Lung (tissue), 16 donors: ENCODE measurements around the gene PRR20G. TPM values are rescaled to one million over a fixed set of nuclear protein-coding genes. Genes with fewer than 3 reads are reported as not detected.

ENCODE experiments used
- ATAC-seq: fragments of 200-7000 bp; cut with Tn5 transposase; one replicate; pipeline ENCODE4 v1.9.1; 2020; ENCODE audit warnings: moderate number of reproducible peaks; ENCODE audit not compliant: insufficient read depth, low FRiP score
- DNase-seq, 3 donors: peaks; one replicate each; pipeline ENCODE4 v3.0.0-alpha.2; 2013 to 2017
- H3K27ac ChIP-seq, 2 donors: one replicate each; pipeline ENCODE4 v1.5.1; 2013; ENCODE audit warnings: mild to moderate bottlenecking in 2 of 2, moderate library complexity in 2 of 2, control low read depth in 1 of 2, inconsistent platforms in 1 of 2, low read depth in 1 of 2, low read length in 1 of 2
- H3K27me3 ChIP-seq, 3 donors: one replicate each; pipeline ENCODE4 v1.5.1; 2013; ENCODE audit warnings: low read length in 2 of 3; ENCODE audit not compliant: control insufficient read depth in 3 of 3, insufficient read depth in 3 of 3
- H3K36me3 ChIP-seq, 4 donors: one replicate each; pipeline ENCODE4 v1.5.1; 2013; ENCODE audit warnings: low read length in 4 of 4, mild to moderate bottlenecking in 1 of 4, moderate library complexity in 1 of 4; ENCODE audit not compliant: control insufficient read depth in 4 of 4, insufficient read depth in 4 of 4
- H3K4me1 ChIP-seq, 5 donors: one replicate each; pipeline ENCODE4 v1.5.1; 2013; ENCODE audit warnings: low read length in 5 of 5, mild to moderate bottlenecking in 2 of 5, moderate library complexity in 1 of 5; ENCODE audit not compliant: control insufficient read depth in 5 of 5, insufficient read depth in 5 of 5
- H3K4me3 ChIP-seq: one replicate; pipeline ENCODE4 v1.5.1; 2013; ENCODE audit warnings: mild to moderate bottlenecking, control low read depth, moderate library complexity
- H3K9ac ChIP-seq, 2 donors: one replicate each; pipeline ENCODE4 v1.5.1; 2013; ENCODE audit warnings: low read length in 2 of 2, control low read depth in 1 of 2; ENCODE audit not compliant: insufficient read depth in 1 of 2
- H3K9me3 ChIP-seq, 4 donors: one replicate each; pipeline ENCODE4 v1.5.1; 2013; ENCODE audit warnings: low read length in 3 of 4, mild to moderate bottlenecking in 1 of 4, moderate library complexity in 1 of 4; ENCODE audit not compliant: control insufficient read depth in 4 of 4, insufficient read depth in 3 of 4
- WGBS, 2 donors: extraction: QIAGEN DNeasy Blood & Tissue Kit; methylation state at CpG; one replicate each; pipeline ENCODE4 v1.1.7; 2013; 5-methylcytosine and 5-hydroxymethylcytosine counted together
- long read RNA-seq, 5 donors: transcript quantifications; one replicate each; lab custom pipeline, GENCODE V29; 2026
- polyA plus RNA-seq, 2 donors: library from polyadenylated mRNA; stranded (reverse); fragments of 200-250 nt; gene quantifications; one replicate each; pipeline ENCODE4 v1.2.1, GENCODE V29; 2013
- total RNA-seq, 2 donors: library from RNA; depleted of rRNA in 1 of 2; stranded (reverse); fragments of >200 nt in 1 of 2; gene quantifications; one replicate each; pipeline ENCODE4 v1.2.1, GENCODE V29; 2014 to 2021
- TF ChIP-seq, protein P1 (sequence below): IDR thresholded peaks from 2 replicates; pipeline ENCODE4 v1.5.1; 2012; ENCODE audit warnings: mild to moderate bottlenecking; ENCODE audit errors: control extremely low read depth, extremely low read depth
- donor health status: control.
- donor health status: control.
- donor health status: Bipolar disorder and iron deficiency.
- donor health status: healthy.
- donor health status: DM: yes; HTN: yes; CAD: no.

Gene PRR20G
- not detected for total RNA-seq
- polyA plus RNA-seq, result under 1 TPM in 1 of 2 donors, not detected in 1; 0.05 TPM
- long read RNA-seq, donor 1, result 0 reads
- long read RNA-seq, donor 2, result 0 reads
- long read RNA-seq, donor 3, result 0 reads
- long read RNA-seq, donor 4, result 0 reads
- long read RNA-seq, donor 5, result 0 reads

DNA sequence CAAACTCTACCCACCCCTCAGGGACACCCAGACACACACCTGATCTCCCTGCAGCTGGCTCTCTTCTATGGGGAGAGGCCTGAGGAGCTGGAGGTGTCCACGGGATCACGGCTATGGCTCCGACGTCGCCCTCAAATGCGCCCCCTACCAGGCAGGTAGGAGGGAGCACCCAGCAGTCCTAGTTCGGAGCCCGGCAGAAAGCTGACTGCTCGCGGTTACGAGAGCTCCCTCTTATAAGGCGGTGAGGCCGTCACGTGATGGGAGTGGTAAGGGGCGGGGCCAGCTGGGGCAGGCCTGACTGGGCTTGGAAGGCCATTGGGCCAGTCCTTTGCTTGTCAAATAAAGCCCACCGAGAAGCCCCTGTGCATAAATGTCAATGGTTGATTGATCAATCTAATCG lies at the start of gene PRR20G:
Gene PRR20G (minus strand): TSS at position 207 of the 400 bp plus-strand sequence. CDS start 681 bp downstream, outside the sequence.
- 80 to 82% methylated on average over 17 of the region's 17 CpGs for WGBS, 2 donors
- peaks cover 0 to 1% (median 0%) of the 10 kb centered on the region in 5 donors for H3K4me1 ChIP-seq
- H3K27ac ChIP-seq, result no peak within 1 kb of the TSS
- H3K9ac ChIP-seq, result no peak within 1 kb of the TSS
- H3K27me3 ChIP-seq, result no peaks in the 10 kb centered on the region
- ATAC-seq (no peak), DNase-seq (no peak)
- TF ChIP-seq, protein P1, sequence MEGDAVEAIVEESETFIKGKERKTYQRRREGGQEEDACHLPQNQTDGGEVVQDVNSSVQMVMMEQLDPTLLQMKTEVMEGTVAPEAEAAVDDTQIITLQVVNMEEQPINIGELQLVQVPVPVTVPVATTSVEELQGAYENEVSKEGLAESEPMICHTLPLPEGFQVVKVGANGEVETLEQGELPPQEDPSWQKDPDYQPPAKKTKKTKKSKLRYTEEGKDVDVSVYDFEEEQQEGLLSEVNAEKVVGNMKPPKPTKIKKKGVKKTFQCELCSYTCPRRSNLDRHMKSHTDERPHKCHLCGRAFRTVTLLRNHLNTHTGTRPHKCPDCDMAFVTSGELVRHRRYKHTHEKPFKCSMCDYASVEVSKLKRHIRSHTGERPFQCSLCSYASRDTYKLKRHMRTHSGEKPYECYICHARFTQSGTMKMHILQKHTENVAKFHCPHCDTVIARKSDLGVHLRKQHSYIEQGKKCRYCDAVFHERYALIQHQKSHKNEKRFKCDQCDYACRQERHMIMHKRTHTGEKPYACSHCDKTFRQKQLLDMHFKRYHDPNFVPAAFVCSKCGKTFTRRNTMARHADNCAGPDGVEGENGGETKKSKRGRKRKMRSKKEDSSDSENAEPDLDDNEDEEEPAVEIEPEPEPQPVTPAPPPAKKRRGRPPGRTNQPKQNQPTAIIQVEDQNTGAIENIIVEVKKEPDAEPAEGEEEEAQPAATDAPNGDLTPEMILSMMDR, result no peak
- H3K4me3 ChIP-seq, result no peak within 1 kb of the TSS
- peaks cover 0 to 4% (median 0%) of the 10 kb centered on the region in 4 donors for H3K9me3 ChIP-seq
- H3K36me3 ChIP-seq, result no peaks in the 10 kb centered on the region

DNA sequence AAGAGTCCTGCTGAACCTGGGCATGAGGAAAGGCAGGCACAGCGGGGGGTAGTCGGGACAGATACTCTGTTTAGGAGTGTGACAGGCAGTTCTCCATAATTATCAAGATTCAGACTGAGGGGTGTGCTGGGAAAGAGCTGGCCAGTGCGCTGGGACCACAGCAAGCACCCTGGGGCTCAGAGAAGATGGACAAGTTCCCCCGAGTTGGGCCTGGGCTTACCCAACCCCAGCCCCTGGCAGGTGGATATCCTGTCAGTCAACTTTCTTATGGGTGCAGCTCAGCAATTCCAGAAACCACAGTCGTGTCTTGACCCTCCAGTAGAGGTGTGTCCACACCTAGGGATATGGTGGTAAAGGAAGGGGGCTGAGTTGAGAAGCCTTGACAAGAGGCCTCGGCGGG lies 49.2 kb upstream of the PRR20G start:
- WGBS, 2 donors, result 87 to 89% methylated on average over 7 of the region's 7 CpGs
- H3K27me3 ChIP-seq, result peaks cover 0 to 39% (median 27%) of the 10 kb centered on the region in 3 donors
- DNase-seq (no peak), ATAC-seq (no peak)
- peaks cover 0 to 6% (median 3%) of the 10 kb centered on the region in 4 donors for H3K9me3 ChIP-seq
- H3K4me1 ChIP-seq, result no peaks in the 10 kb centered on the region
- no peak overlapping the region for H3K4me3 ChIP-seq
- no peaks in the 10 kb centered on the region for H3K36me3 ChIP-seq
- H3K9ac ChIP-seq, result no peak overlapping the region
- H3K27ac ChIP-seq, result no peak overlapping the region
- TF ChIP-seq, protein P1, result no peak

DNA sequence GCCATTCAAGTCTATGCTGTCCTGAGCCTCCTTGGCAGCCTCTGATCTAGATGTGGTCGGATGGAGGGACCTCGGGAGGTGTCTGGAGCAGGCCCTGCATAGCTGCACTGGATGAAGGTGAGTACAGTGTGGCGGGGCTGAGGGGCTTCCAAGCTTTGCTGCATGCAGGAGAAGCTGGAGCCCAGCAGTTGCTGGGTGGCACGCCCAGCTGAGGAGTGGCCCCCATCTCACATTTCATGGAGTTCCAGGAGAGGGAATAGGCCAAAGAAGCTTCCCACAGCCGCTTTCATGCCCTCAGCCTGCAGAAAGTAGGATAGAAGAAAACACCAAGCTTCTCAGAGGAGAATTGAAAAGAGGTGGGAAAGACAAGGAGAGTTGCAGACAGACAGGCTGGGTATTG lies 48.3 kb upstream of the PRR20G start:
- Histone ChIP-seq H3K4me1 (no peaks in the 10 kb centered on the region), H3K36me3 (no peaks in the 10 kb centered on the region), H3K9me3 (peaks cover 0 to 6% (median 3%) of the 10 kb centered on the region in 4 donors), H3K27me3 (peaks cover 0 to 35% (median 26%) of the 10 kb centered on the region in 3 donors), H3K9ac (no peak overlapping the region), H3K4me3 (no peak overlapping the region), H3K27ac (no peak overlapping the region)
- WGBS, 2 donors, result 75 to 76% methylated on average over 5 of the region's 5 CpGs
- ATAC-seq, result no peak
- TF ChIP-seq, protein P1, result no peak
- no peak for DNase-seq

DNA sequence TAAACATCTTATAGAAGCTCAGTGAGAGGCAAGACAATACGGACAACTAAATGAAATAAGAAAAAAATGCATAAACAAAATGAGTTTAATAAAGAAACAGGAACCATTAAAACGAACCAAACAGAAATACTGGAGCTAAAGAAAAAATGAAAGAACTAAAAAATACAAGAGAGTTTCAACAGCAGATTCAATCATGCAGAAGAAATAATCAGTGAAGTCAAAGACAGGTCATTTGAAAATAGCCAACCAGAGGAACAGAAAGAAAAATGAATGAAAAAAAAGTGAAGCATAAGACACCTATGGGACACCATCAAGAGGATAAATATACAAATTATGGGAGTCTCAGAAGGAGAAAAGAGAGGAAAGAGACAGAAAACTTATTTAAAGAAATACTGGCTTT lies 42.5 kb upstream of the PRR20G start:
- H3K36me3 ChIP-seq, result no peaks in the 10 kb centered on the region
- H3K9ac ChIP-seq, result no peak overlapping the region
- WGBS, 2 donors, result 65 to 77% methylated on average over 2 of the region's 2 CpGs

More for the DNA sequence above, 42.5 kb upstream of the PRR20G start:
- Histone ChIP-seq H3K27me3 (no peaks in the 10 kb centered on the region), H3K9me3 (peaks cover 0 to 13% (median 11%) of the 10 kb centered on the region in 4 donors), H3K4me3 (no peak overlapping the region), H3K27ac (no peak overlapping the region), H3K4me1 (peaks cover 0 to 2% (median 0%) of the 10 kb centered on the region in 5 donors)
- no peak for ATAC-seq
- no peak for DNase-seq
- TF ChIP-seq, protein P1, result no peak
